MM.1S (cell line): ENCODE measurements around the gene TGFBR3.
"Not testable (repeated sequence)": the region's sequence is repeated elsewhere in the genome, so short reads cannot be mapped to it uniquely, and the experiment has no call there.

Experiments used
- EZH2 ChIP-seq: fragments of 300-600 bp; sonication (generic); optimal IDR thresholded peaks from 2 replicates; pipeline ENCODE3; 2017; ENCODE audit warnings: low read depth, mild to moderate bottlenecking, antibody characterized with exemption, low read length, mixed read lengths
- TF ChIP-seq, protein P1 (sequence below): fragments of 300-600 bp; sonication (generic); IDR thresholded peaks from 2 replicates; pipeline ENCODE4 v1.5.1; 2016; ENCODE audit warnings: antibody characterized with exemption, low read length, mixed read lengths

DNA sequence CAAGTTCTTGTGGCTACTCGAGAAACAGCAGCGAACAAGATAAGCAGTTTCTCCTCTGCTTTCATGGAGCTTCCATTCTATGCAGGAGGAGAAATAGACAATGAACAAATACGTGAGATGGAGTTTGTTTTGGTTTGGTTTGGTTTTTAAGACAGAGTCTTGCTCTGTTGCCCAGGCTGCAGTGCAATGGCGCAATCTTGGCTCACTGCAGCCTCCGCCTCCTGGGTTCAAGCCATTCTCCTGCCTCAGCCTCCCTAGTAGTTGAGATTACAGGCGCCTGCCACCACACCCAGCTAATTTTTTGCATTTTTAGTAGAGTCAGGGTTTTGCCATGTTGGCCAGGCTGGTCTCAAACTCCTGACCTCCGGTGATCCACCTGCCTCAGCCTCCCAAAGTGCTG lies 51.4 kb downstream of the TGFBR3 start:
- TF ChIP-seq, protein P1, sequence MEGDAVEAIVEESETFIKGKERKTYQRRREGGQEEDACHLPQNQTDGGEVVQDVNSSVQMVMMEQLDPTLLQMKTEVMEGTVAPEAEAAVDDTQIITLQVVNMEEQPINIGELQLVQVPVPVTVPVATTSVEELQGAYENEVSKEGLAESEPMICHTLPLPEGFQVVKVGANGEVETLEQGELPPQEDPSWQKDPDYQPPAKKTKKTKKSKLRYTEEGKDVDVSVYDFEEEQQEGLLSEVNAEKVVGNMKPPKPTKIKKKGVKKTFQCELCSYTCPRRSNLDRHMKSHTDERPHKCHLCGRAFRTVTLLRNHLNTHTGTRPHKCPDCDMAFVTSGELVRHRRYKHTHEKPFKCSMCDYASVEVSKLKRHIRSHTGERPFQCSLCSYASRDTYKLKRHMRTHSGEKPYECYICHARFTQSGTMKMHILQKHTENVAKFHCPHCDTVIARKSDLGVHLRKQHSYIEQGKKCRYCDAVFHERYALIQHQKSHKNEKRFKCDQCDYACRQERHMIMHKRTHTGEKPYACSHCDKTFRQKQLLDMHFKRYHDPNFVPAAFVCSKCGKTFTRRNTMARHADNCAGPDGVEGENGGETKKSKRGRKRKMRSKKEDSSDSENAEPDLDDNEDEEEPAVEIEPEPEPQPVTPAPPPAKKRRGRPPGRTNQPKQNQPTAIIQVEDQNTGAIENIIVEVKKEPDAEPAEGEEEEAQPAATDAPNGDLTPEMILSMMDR = not testable (repeated sequence)
- not testable (repeated sequence) for TF ChIP-seq EZH2
